Measurements from ENCODE around the gene KATNA1. TPM values are rescaled to one million over a fixed set of nuclear protein-coding genes. Genes with fewer than 3 reads are reported as not detected.
A peak's percentile ranks its signal among the peaks of the same experiment; 100 is the strongest.

Gene KATNA1
- total RNA-seq, result 13.3 TPM
- long read RNA-seq, transcript KATNA1-203 (11 exons, 1,984 nt), result major isoform, 20 of 25 reads
- long read RNA-seq, partial matches to known transcripts, result 1 of 25 reads
- long read RNA-seq, other reads (novel, unspliced or antisense), result 3 of 25 reads

DNA sequence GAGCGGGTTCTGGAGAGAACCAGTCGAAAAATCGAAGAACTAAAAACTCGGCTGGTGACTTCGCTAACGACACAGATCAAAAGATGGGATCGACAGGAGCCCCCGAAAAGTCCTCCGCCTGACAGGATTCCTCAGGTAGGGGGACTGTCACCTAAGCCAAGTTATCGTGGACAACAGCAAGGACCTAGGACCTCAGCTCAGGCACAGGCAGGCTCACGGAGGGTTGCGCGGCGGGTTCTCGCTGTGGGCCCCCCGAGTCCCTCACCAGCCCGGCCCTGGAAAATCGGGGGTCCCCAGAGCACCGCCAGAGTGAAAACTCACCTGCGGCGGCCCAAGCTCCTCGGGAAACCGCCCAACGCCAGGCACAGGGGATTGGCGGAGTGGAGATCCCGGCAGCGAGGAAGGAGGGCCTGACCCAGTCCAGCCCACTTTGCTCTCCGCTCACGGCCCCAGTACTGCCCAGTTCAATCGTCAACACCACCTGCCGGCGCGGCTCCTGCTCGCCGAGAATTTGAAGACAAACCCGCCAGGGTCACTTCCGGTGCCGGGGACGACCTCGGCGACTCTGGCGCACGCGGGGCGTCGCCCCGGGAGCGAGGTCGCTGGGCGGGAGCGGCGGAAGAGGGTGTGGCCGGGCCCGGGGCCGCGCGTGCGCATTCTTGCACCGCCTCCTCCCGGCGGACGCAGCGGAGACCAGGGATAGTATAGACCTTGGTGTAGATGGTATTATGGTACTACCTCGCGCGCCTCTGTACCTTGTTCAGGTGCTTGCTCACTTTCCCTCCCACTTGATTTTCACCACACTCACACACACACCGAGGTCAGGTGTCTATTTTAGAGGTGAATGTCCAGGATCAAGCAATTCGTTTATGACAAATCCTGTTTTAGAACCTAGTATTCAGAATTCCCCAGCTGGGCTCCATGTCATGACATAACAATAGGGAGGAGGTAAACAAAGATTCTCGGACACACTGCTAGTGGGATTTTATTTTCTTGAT lies at the start of gene KATNA1:
Gene KATNA1 (minus strand): TSS at position 567 of the 998 bp plus-strand sequence. CDS start 10,167 bp downstream, outside the sequence.
- DNase-seq, result peak; percentile 92
- Histone ChIP-seq H3K36me3 (no peaks in the 10 kb centered on the region), H3K9me3 (no peaks in the 10 kb centered on the region), H3K4me1 (peaks cover 25% of the 10 kb centered on the region), H3K27me3 (ENCODE audit: low read depth) (no peaks in the 10 kb centered on the region), H3K4me3 (peak within 1 kb of the TSS; percentile 88), H3K27ac (peak within 1 kb of the TSS; percentile 86)
- peak; percentile 98 for ATAC-seq
- intact Hi-C loops (cut with DNase I), result no loop called here
- peak; percentile 8 for TF ChIP-seq CTCF (IDR thresholded peaks at IDR 0.05)

GRCh38 chr6:149698175-149698574 lies 49.7 kb upstream of the KATNA1 start:
- H3K36me3 ChIP-seq, result peaks cover 39% of the 10 kb centered on the region
- intact Hi-C loops (cut with DNase I), result no loop called here
- peaks cover 21% of the 10 kb centered on the region for H3K4me1 ChIP-seq

GRCh38 chr6:149696901-149697300 lies 48.4 kb upstream of the KATNA1 start:
- H3K36me3 ChIP-seq, result peaks cover 49% of the 10 kb centered on the region

More at GRCh38 chr6:149698175-149698574, 49.7 kb upstream of the KATNA1 start:
- Histone ChIP-seq H3K9me3 (no peaks in the 10 kb centered on the region), H3K4me3 (no peak overlapping the region), H3K27me3 (ENCODE audit: low read depth) (no peaks in the 10 kb centered on the region), H3K27ac (no peak overlapping the region)
- ATAC-seq, result no peak
- no peak for TF ChIP-seq CTCF (IDR thresholded peaks at IDR 0.05)
- no peak for DNase-seq

GRCh38 chr6:149694921-149695320 lies 46.4 kb upstream of the KATNA1 start:
- Histone ChIP-seq H3K9me3 (no peaks in the 10 kb centered on the region), H3K27me3 (ENCODE audit: low read depth) (no peaks in the 10 kb centered on the region), H3K4me1 (peaks cover 5% of the 10 kb centered on the region), H3K4me3 (no peak overlapping the region), H3K27ac (no peak overlapping the region), H3K36me3 (peaks cover 57% of the 10 kb centered on the region)
- DNase-seq (no peak), ATAC-seq (no peak)
- no peak for TF ChIP-seq CTCF (IDR thresholded peaks at IDR 0.05)
- intact Hi-C loops (cut with DNase I), result no loop called here

More at GRCh38 chr6:149696901-149697300, 48.4 kb upstream of the KATNA1 start:
- no peak overlapping the region for H3K27ac ChIP-seq
- H3K27me3 ChIP-seq (ENCODE audit: low read depth), result no peaks in the 10 kb centered on the region
- TF ChIP-seq CTCF (IDR thresholded peaks at IDR 0.05), result no peak
- H3K4me3 ChIP-seq, result no peak overlapping the region
- intact Hi-C loops (cut with DNase I), result no loop called here
- no peak for DNase-seq
- no peak for ATAC-seq
- H3K4me1 ChIP-seq, result peaks cover 13% of the 10 kb centered on the region
- H3K9me3 ChIP-seq, result no peaks in the 10 kb centered on the region

DNA sequence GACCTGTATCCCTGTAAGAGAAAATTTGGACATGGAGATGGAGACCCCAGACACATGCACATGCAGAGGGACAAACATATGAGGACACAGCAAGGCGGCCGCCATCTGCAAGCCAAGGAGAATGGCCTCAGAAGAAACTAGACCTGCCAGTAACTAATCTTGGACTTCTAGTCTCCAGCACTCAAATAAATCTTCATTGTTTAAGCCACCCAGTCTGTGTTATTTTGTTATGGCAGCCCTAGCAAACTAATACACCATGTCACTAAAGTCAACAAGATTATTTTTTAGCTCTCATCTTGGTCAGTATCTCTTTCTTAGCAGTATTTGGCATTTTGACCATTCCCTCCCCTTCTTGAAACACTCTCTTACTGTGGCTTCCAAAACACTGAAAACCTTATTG lies 42.7 kb upstream of the KATNA1 start:
- no peak for ATAC-seq
- DNase-seq, result no peak
- Histone ChIP-seq H3K27ac (no peak overlapping the region), H3K36me3 (peaks cover 72% of the 10 kb centered on the region), H3K4me1 (no peaks in the 10 kb centered on the region), H3K27me3 (ENCODE audit: low read depth) (no peaks in the 10 kb centered on the region), H3K9me3 (no peaks in the 10 kb centered on the region), H3K4me3 (no peak overlapping the region)
- TF ChIP-seq CTCF (IDR thresholded peaks at IDR 0.05), result no peak
- intact Hi-C loops (cut with DNase I), result no loop called here

All from lower lobe of right lung (tissue), 2 donors.